Measurements from ENCODE around the gene KRTAP12-1.

Gene KRTAP12-1

GRCh38 chr21:44723177-44724131 lies 41.5 kb upstream of the KRTAP12-1 start:
- Histone ChIP-seq H3K36me3 (ENCODE audit: control insufficient read depth, insufficient read depth, low read length) (no peaks in the 10 kb centered on the region), H3K4me3 (ENCODE audit: extremely low read depth, insufficient read depth, low read length, poor library complexity, severe bottlenecking) (no peak overlapping the region), H3K27ac (ENCODE audit: low read depth, low read length, severe bottlenecking) (peak overlapping the region; percentile 30), H3K9me3 (ENCODE audit: control insufficient read depth, low read length) (no peaks in the 10 kb centered on the region), H3K4me1 (ENCODE audit: control insufficient read depth, insufficient read depth, low read length, poor library complexity, severe bottlenecking) (peaks cover 7% of the 10 kb centered on the region)
- WGBS, 2 experiments (ENCODE audit: insufficient coverage in 2 of 2): 33 to 37% methylated on average over 51 to 60 of the region's 61 CpGs

- no peak overlapping the region for H3K4me3 ChIP-seq (ENCODE audit: extremely low read depth, insufficient read depth, low read length, poor library complexity, severe bottlenecking)
- peak overlapping the region; percentile 30 for H3K27ac ChIP-seq (ENCODE audit: low read depth, low read length, severe bottlenecking)
- H3K36me3 ChIP-seq (ENCODE audit: control insufficient read depth, insufficient read depth, low read length): no peaks in the 10 kb centered on the region
- WGBS, 2 experiments (ENCODE audit: insufficient coverage in 2 of 2): 40% methylated on average over 1 of the region's 5 CpGs; no CpG with 5 or more reads in 1 of the 2 experiments
- no peaks in the 10 kb centered on the region for H3K9me3 ChIP-seq (ENCODE audit: control insufficient read depth, low read length)
- peaks cover 7% of the 10 kb centered on the region for H3K4me1 ChIP-seq (ENCODE audit: control insufficient read depth, insufficient read depth, low read length, poor library complexity, severe bottlenecking)
Observed at GRCh38 chr21:44722731-44723130, 40.8 kb upstream of the KRTAP12-1 start.

- H3K36me3 ChIP-seq (ENCODE audit: control insufficient read depth, insufficient read depth, low read length): no peaks in the 10 kb centered on the region
- H3K4me3 ChIP-seq (ENCODE audit: extremely low read depth, insufficient read depth, low read length, poor library complexity, severe bottlenecking): no peak overlapping the region
- no peak overlapping the region for H3K27ac ChIP-seq (ENCODE audit: low read depth, low read length, severe bottlenecking)
- 67 to 70% methylated on average over 1 of the region's 2 CpGs for WGBS, 2 experiments (ENCODE audit: insufficient coverage in 2 of 2)
- peaks cover 7% of the 10 kb centered on the region for H3K4me1 ChIP-seq (ENCODE audit: control insufficient read depth, insufficient read depth, low read length, poor library complexity, severe bottlenecking)
- no peaks in the 10 kb centered on the region for H3K9me3 ChIP-seq (ENCODE audit: control insufficient read depth, low read length)
Observed at GRCh38 chr21:44720170-44720569, 38.2 kb upstream of the KRTAP12-1 start.

- no peaks in the 10 kb centered on the region for H3K9me3 ChIP-seq (ENCODE audit: control insufficient read depth, low read length)
- no peak overlapping the region for H3K4me3 ChIP-seq (ENCODE audit: extremely low read depth, insufficient read depth, low read length, poor library complexity, severe bottlenecking)
- H3K36me3 ChIP-seq (ENCODE audit: control insufficient read depth, insufficient read depth, low read length): no peaks in the 10 kb centered on the region
- peaks cover 7% of the 10 kb centered on the region for H3K4me1 ChIP-seq (ENCODE audit: control insufficient read depth, insufficient read depth, low read length, poor library complexity, severe bottlenecking)
- WGBS, 2 experiments (ENCODE audit: insufficient coverage in 2 of 2): 49 to 55% methylated on average over 4 to 5 of the region's 6 CpGs
- H3K27ac ChIP-seq (ENCODE audit: low read depth, low read length, severe bottlenecking): no peak overlapping the region
Observed at GRCh38 chr21:44718571-44718970, 36.6 kb upstream of the KRTAP12-1 start.

GRCh38 chr21:44718093-44718492 lies 36.1 kb upstream of the KRTAP12-1 start:
- Histone ChIP-seq H3K4me3 (ENCODE audit: extremely low read depth, insufficient read depth, low read length, poor library complexity, severe bottlenecking) (no peak overlapping the region), H3K9me3 (ENCODE audit: control insufficient read depth, low read length) (no peaks in the 10 kb centered on the region), H3K27ac (ENCODE audit: low read depth, low read length, severe bottlenecking) (no peak overlapping the region), H3K36me3 (ENCODE audit: control insufficient read depth, insufficient read depth, low read length) (no peaks in the 10 kb centered on the region), H3K4me1 (ENCODE audit: control insufficient read depth, insufficient read depth, low read length, poor library complexity, severe bottlenecking) (peaks cover 5% of the 10 kb centered on the region)
- WGBS, 2 experiments (ENCODE audit: insufficient coverage in 2 of 2): 64 to 73% methylated on average over 1 of the region's 2 CpGs

- Histone ChIP-seq H3K36me3 (ENCODE audit: control insufficient read depth, insufficient read depth, low read length) (no peaks in the 10 kb centered on the region), H3K9me3 (ENCODE audit: control insufficient read depth, low read length) (no peaks in the 10 kb centered on the region), H3K27ac (ENCODE audit: low read depth, low read length, severe bottlenecking) (no peak overlapping the region), H3K4me1 (ENCODE audit: control insufficient read depth, insufficient read depth, low read length, poor library complexity, severe bottlenecking) (no peaks in the 10 kb centered on the region), H3K4me3 (ENCODE audit: extremely low read depth, insufficient read depth, low read length, poor library complexity, severe bottlenecking) (no peak overlapping the region)
Observed at GRCh38 chr21:44716984-44717383, 35.0 kb upstream of the KRTAP12-1 start.

- 25 to 57% methylated on average over 4 of the region's 8 CpGs for WGBS, 2 experiments (ENCODE audit: insufficient coverage in 2 of 2)
- Histone ChIP-seq H3K4me1 (ENCODE audit: control insufficient read depth, insufficient read depth, low read length, poor library complexity, severe bottlenecking) (peaks cover 8% of the 10 kb centered on the region), H3K9me3 (ENCODE audit: control insufficient read depth, low read length) (no peaks in the 10 kb centered on the region), H3K4me3 (ENCODE audit: extremely low read depth, insufficient read depth, low read length, poor library complexity, severe bottlenecking) (no peak overlapping the region), H3K36me3 (ENCODE audit: control insufficient read depth, insufficient read depth, low read length) (no peaks in the 10 kb centered on the region), H3K27ac (ENCODE audit: low read depth, low read length, severe bottlenecking) (no peak overlapping the region)
Observed at GRCh38 chr21:44714905-44715304, 32.9 kb upstream of the KRTAP12-1 start.

- no peak overlapping the region for H3K4me3 ChIP-seq (ENCODE audit: extremely low read depth, insufficient read depth, low read length, poor library complexity, severe bottlenecking)
- WGBS, 2 experiments (ENCODE audit: insufficient coverage in 2 of 2): 88 to 90% methylated on average over 9 to 10 of the region's 10 CpGs
- H3K27ac ChIP-seq (ENCODE audit: low read depth, low read length, severe bottlenecking): no peak overlapping the region
- no peaks in the 10 kb centered on the region for H3K9me3 ChIP-seq (ENCODE audit: control insufficient read depth, low read length)
- H3K4me1 ChIP-seq (ENCODE audit: control insufficient read depth, insufficient read depth, low read length, poor library complexity, severe bottlenecking): peaks cover 15% of the 10 kb centered on the region
- no peaks in the 10 kb centered on the region for H3K36me3 ChIP-seq (ENCODE audit: control insufficient read depth, insufficient read depth, low read length)
Observed at GRCh38 chr21:44713846-44714245, 31.9 kb upstream of the KRTAP12-1 start.

- Histone ChIP-seq H3K4me1 (ENCODE audit: control insufficient read depth, insufficient read depth, low read length, poor library complexity, severe bottlenecking) (peaks cover 15% of the 10 kb centered on the region), H3K36me3 (ENCODE audit: control insufficient read depth, insufficient read depth, low read length) (no peaks in the 10 kb centered on the region), H3K9me3 (ENCODE audit: control insufficient read depth, low read length) (no peaks in the 10 kb centered on the region), H3K4me3 (ENCODE audit: extremely low read depth, insufficient read depth, low read length, poor library complexity, severe bottlenecking) (no peak overlapping the region), H3K27ac (ENCODE audit: low read depth, low read length, severe bottlenecking) (no peak overlapping the region)
- 73 to 93% methylated on average over 3 to 4 of the region's 9 CpGs for WGBS, 2 experiments (ENCODE audit: insufficient coverage in 2 of 2)
Observed at GRCh38 chr21:44713130-44713529, 31.2 kb upstream of the KRTAP12-1 start.

GRCh38 chr21:44712203-44713028 lies 30.5 kb upstream of the KRTAP12-1 start:
- no peaks in the 10 kb centered on the region for H3K9me3 ChIP-seq (ENCODE audit: control insufficient read depth, low read length)
- H3K4me1 ChIP-seq (ENCODE audit: control insufficient read depth, insufficient read depth, low read length, poor library complexity, severe bottlenecking): peaks cover 15% of the 10 kb centered on the region
- H3K4me3 ChIP-seq (ENCODE audit: extremely low read depth, insufficient read depth, low read length, poor library complexity, severe bottlenecking): no peak overlapping the region
- H3K36me3 ChIP-seq (ENCODE audit: control insufficient read depth, insufficient read depth, low read length): no peaks in the 10 kb centered on the region
- WGBS, 2 experiments (ENCODE audit: insufficient coverage in 2 of 2): 9 to 12% methylated on average over 10 to 18 of the region's 22 CpGs
- H3K27ac ChIP-seq (ENCODE audit: low read depth, low read length, severe bottlenecking): no peak overlapping the region
